ENCODE results near the gene FRS3.

Gene FRS3

GRCh38 chr6:41728073-41728936, 51.4 kb downstream of the FRS3 start:
- no peak for DNase-seq (ENCODE audit: low read depth, low spot score)

- no peak for DNase-seq (ENCODE audit: low read depth, low spot score)
Observed at GRCh38 chr6:41727705-41728072, 52.0 kb downstream of the FRS3 start.

GRCh38 chr6:41726876-41727275, 52.8 kb downstream of the FRS3 start:
- no peak for DNase-seq (ENCODE audit: low read depth, low spot score)

- DNase-seq (ENCODE audit: low read depth, low spot score) = no peak
Observed at GRCh38 chr6:41724586-41725501, 54.9 kb downstream of the FRS3 start.

GRCh38 chr6:41724228-41724580, 55.5 kb downstream of the FRS3 start:
- no peak for DNase-seq (ENCODE audit: low read depth, low spot score)

GRCh38 chr6:41723530-41724227, 56.0 kb downstream of the FRS3 start:
- DNase-seq (ENCODE audit: low read depth, low spot score) = no peak

GRCh38 chr6:41722969-41723529, 56.7 kb downstream of the FRS3 start:
- no peak for DNase-seq (ENCODE audit: low read depth, low spot score)

- no peak for DNase-seq (ENCODE audit: low read depth, low spot score)
Observed at GRCh38 chr6:41721414-41721813, 58.3 kb downstream of the FRS3 start.

- no peak for DNase-seq (ENCODE audit: low read depth, low spot score)
Observed at GRCh38 chr6:41720783-41721182, 58.9 kb downstream of the FRS3 start.

GRCh38 chr6:41720262-41720620, 59.5 kb downstream of the FRS3 start:
- no peak for DNase-seq (ENCODE audit: low read depth, low spot score)
